ENCODE data around the gene ARMC3. TPM values are rescaled to one million over a fixed set of nuclear protein-coding genes. Genes with fewer than 3 reads are reported as not detected.
A peak's percentile ranks its signal among the peaks of the same experiment; 100 is the strongest.
"Not testable (repeated sequence)": the region's sequence is repeated elsewhere in the genome, so short reads cannot be mapped to it uniquely, and the experiment has no call there.

Gene ARMC3
- total and polyA plus RNA-seq, 4 donors = 0.13 TPM; not detected in 3

GRCh38 chr10:22913474-22914092 lies 14.3 kb upstream of the ARMC3 start:
- Histone ChIP-seq H3K27me3 (ENCODE audit: control insufficient read depth in 1 of 2, insufficient read depth in 2 of 2, low read length in 1 of 2) (no peaks in the 10 kb centered on the region), H3K4me1 (ENCODE audit: control insufficient read depth in 1 of 2, insufficient read depth in 2 of 2, low read length in 2 of 2) (no peaks in the 10 kb centered on the region), H3K4me3 (ENCODE audit: low read length in 2 of 2) (no peak overlapping the region), H3K27ac (ENCODE audit: low read depth in 1 of 2, low read length in 2 of 2) (no peak overlapping the region), H3K36me3 (ENCODE audit: control insufficient read depth in 1 of 2, insufficient read depth in 2 of 2, low read length in 1 of 2) (no peaks in the 10 kb centered on the region), H3K9me3 (ENCODE audit: control insufficient read depth, low read length) (no peaks in the 10 kb centered on the region)
- intact Hi-C loops (cut with DNase I) = no loop called here
- ATAC-seq (ENCODE audit: low FRiP score) (no peak), DNase-seq (no peak)
- WGBS, 2 donors = 86 to 88% methylated on average over 6 of the region's 6 CpGs

DNA sequence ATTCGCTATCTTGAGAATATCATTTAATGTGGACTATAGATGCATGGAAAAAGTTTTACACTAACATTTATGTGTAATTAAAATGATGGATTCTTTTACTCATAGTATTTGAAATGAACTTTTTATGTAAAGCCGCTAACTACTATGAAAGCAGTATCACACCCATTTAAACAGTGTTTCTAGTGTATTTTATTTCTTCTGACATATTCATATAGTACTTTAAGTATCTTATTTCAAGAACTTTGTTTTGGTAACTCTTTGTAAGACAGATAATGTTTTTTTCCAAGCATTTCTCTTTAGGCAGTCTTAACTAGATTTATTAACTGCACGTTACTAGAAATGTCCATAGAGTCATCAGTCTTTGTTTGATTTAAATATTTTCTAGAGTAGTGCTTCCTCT lies 12.5 kb upstream of the ARMC3 start:
- Histone ChIP-seq H3K27me3 (ENCODE audit: control insufficient read depth in 1 of 2, insufficient read depth in 2 of 2, low read length in 1 of 2) (no peaks in the 10 kb centered on the region), H3K36me3 (ENCODE audit: control insufficient read depth in 1 of 2, insufficient read depth in 2 of 2, low read length in 1 of 2) (no peaks in the 10 kb centered on the region)
- intact Hi-C loops (cut with DNase I) = no loop called here

DNA sequence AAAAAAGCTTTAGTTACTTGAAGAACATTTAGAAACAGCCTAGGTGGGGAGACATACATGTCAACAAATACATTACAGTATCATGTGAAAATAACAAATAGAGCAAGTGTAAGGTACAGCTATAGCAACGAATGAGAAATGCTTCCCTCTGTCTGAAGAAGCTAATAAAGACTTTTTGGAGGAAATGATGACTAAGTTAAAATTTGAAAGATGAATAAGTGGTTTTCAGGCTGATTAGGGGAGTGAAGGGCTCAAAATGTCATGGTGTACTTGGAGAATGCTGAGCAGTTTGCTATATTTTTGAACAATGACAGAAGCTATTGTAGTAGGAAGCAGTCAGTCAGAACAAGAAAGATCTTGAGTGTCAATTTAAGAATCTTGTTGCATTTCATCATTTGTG lies 2.8 kb upstream of the ARMC3 start:
- intact Hi-C loops (cut with DNase I) = no loop called here

More for the DNA sequence above, 12.5 kb upstream of the ARMC3 start:
- Histone ChIP-seq H3K27ac (ENCODE audit: low read depth in 1 of 2, low read length in 2 of 2) (no peak overlapping the region), H3K4me3 (ENCODE audit: low read length in 2 of 2) (no peak overlapping the region), H3K9me3 (ENCODE audit: control insufficient read depth, low read length) (no peaks in the 10 kb centered on the region), H3K4me1 (ENCODE audit: control insufficient read depth in 1 of 2, insufficient read depth in 2 of 2, low read length in 2 of 2) (no peaks in the 10 kb centered on the region)
- 75 to 77% methylated on average over 3 of the region's 3 CpGs for WGBS, 2 donors
- ATAC-seq (ENCODE audit: low FRiP score) = no peak
- DNase-seq = no peak

GRCh38 chr10:22927166-22927565 lies 687 bp upstream of the ARMC3 start:
- H3K27me3 ChIP-seq (ENCODE audit: control insufficient read depth in 1 of 2, insufficient read depth in 2 of 2, low read length in 1 of 2) = no peaks in the 10 kb centered on the region
- H3K27ac ChIP-seq (ENCODE audit: low read depth in 1 of 2, low read length in 2 of 2) = no peak overlapping the region
- H3K4me1 ChIP-seq (ENCODE audit: control insufficient read depth in 1 of 2, insufficient read depth in 2 of 2, low read length in 2 of 2) = no peaks in the 10 kb centered on the region
- H3K36me3 ChIP-seq (ENCODE audit: control insufficient read depth in 1 of 2, insufficient read depth in 2 of 2, low read length in 1 of 2) = no peaks in the 10 kb centered on the region
- H3K4me3 ChIP-seq (ENCODE audit: low read length in 2 of 2) = no peak overlapping the region
- intact Hi-C loops (cut with DNase I) = no loop called here
- DNase-seq = no peak
- WGBS, 2 donors = 84 to 85% methylated on average over 9 of the region's 9 CpGs
- H3K9me3 ChIP-seq (ENCODE audit: control insufficient read depth, low read length) = no peaks in the 10 kb centered on the region
- ATAC-seq (ENCODE audit: low FRiP score) = no peak

More for the DNA sequence above, 2.8 kb upstream of the ARMC3 start:
- H3K27me3 ChIP-seq (ENCODE audit: control insufficient read depth in 1 of 2, insufficient read depth in 2 of 2, low read length in 1 of 2) = no peaks in the 10 kb centered on the region
- no peaks in the 10 kb centered on the region for H3K36me3 ChIP-seq (ENCODE audit: control insufficient read depth in 1 of 2, insufficient read depth in 2 of 2, low read length in 1 of 2)
- ATAC-seq (ENCODE audit: low FRiP score) (no peak), DNase-seq (no peak)
- no peaks in the 10 kb centered on the region for H3K9me3 ChIP-seq (ENCODE audit: control insufficient read depth, low read length)
- no peak overlapping the region for H3K4me3 ChIP-seq (ENCODE audit: low read length in 2 of 2)
- 65 to 71% methylated on average over 1 of the region's 1 CpG for WGBS, 2 donors
- H3K4me1 ChIP-seq (ENCODE audit: control insufficient read depth in 1 of 2, insufficient read depth in 2 of 2, low read length in 2 of 2) = no peaks in the 10 kb centered on the region
- H3K27ac ChIP-seq (ENCODE audit: low read depth in 1 of 2, low read length in 2 of 2) = no peak overlapping the region

GRCh38 chr10:22929053-22929452 lies 1.2 kb downstream of the ARMC3 start:
- H3K27me3 ChIP-seq (ENCODE audit: control insufficient read depth in 1 of 2, insufficient read depth in 2 of 2, low read length in 1 of 2); H3K27ac ChIP-seq (ENCODE audit: low read depth in 1 of 2, low read length in 2 of 2); H3K36me3 ChIP-seq (ENCODE audit: control insufficient read depth in 1 of 2, insufficient read depth in 2 of 2, low read length in 1 of 2); H3K4me3 ChIP-seq (ENCODE audit: low read length in 2 of 2); DNase-seq; H3K9me3 ChIP-seq (ENCODE audit: control insufficient read depth, low read length); H3K4me1 ChIP-seq (ENCODE audit: control insufficient read depth in 1 of 2, insufficient read depth in 2 of 2, low read length in 2 of 2); intact Hi-C loops (cut with DNase I); ATAC-seq (ENCODE audit: low FRiP score): not testable (repeated sequence)
- WGBS, 2 donors = 96 to 97% methylated on average over 4 of the region's 4 CpGs

DNA sequence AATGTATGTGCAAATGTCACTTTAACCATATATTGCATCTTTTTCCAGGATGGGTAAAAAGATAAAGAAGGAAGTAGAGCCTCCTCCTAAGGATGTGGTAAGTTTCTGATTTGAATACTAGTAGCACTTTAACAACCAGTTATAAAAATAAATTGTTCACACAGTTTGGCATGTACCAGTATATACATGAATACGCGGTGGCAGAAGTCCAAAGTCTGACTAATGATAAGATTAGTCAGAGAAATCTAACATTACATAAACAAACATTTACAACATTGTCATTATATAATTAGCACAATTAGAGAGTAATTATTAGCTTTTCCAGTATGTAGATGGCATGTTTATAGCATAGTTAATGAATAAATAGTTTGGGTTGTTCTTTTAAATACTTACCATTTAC lies 4.1 kb downstream of the ARMC3 start:
- no peaks in the 10 kb centered on the region for H3K9me3 ChIP-seq (ENCODE audit: control insufficient read depth, low read length)
- 21 to 22% methylated on average over 2 of the region's 2 CpGs for WGBS, 2 donors
- H3K27me3 ChIP-seq (ENCODE audit: control insufficient read depth in 1 of 2, insufficient read depth in 2 of 2, low read length in 1 of 2) = no peaks in the 10 kb centered on the region
- no peak for DNase-seq
- no peak overlapping the region for H3K27ac ChIP-seq (ENCODE audit: low read depth in 1 of 2, low read length in 2 of 2)
- H3K4me3 ChIP-seq (ENCODE audit: low read length in 2 of 2) = no peak overlapping the region
- H3K4me1 ChIP-seq (ENCODE audit: control insufficient read depth in 1 of 2, insufficient read depth in 2 of 2, low read length in 2 of 2) = peaks cover 0 to 2% of the 10 kb centered on the region in 2 donors
- H3K36me3 ChIP-seq (ENCODE audit: control insufficient read depth in 1 of 2, insufficient read depth in 2 of 2, low read length in 1 of 2) = no peaks in the 10 kb centered on the region
- intact Hi-C loops (cut with DNase I) = no loop called here
- ATAC-seq (ENCODE audit: low FRiP score) = no peak

GRCh38 chr10:22932626-22933370 lies 4.9 kb downstream of the ARMC3 start:
- Histone ChIP-seq H3K9me3 (ENCODE audit: control insufficient read depth, low read length) (no peaks in the 10 kb centered on the region), H3K27me3 (ENCODE audit: control insufficient read depth in 1 of 2, insufficient read depth in 2 of 2, low read length in 1 of 2) (no peaks in the 10 kb centered on the region), H3K27ac (ENCODE audit: low read depth in 1 of 2, low read length in 2 of 2) (peak overlapping the region in 1 of 2 donors; percentile 36), H3K4me1 (ENCODE audit: control insufficient read depth in 1 of 2, insufficient read depth in 2 of 2, low read length in 2 of 2) (peaks cover 0 to 2% of the 10 kb centered on the region in 2 donors), H3K36me3 (ENCODE audit: control insufficient read depth in 1 of 2, insufficient read depth in 2 of 2, low read length in 1 of 2) (no peaks in the 10 kb centered on the region), H3K4me3 (ENCODE audit: low read length in 2 of 2) (no peak overlapping the region)
- DNase-seq (peak in 1 of 2 donors; percentile 53), ATAC-seq (ENCODE audit: low FRiP score) (peak; percentile 71)
- intact Hi-C loops (cut with DNase I) = no loop called here
- 15 to 22% methylated on average over 5 of the region's 5 CpGs for WGBS, 2 donors

GRCh38 chr10:22934726-22935125 lies 6.9 kb downstream of the ARMC3 start:
- Histone ChIP-seq H3K4me1 (ENCODE audit: control insufficient read depth in 1 of 2, insufficient read depth in 2 of 2, low read length in 2 of 2) (peaks cover 0 to 2% of the 10 kb centered on the region in 2 donors), H3K9me3 (ENCODE audit: control insufficient read depth, low read length) (no peaks in the 10 kb centered on the region), H3K4me3 (ENCODE audit: low read length in 2 of 2) (no peak overlapping the region), H3K36me3 (ENCODE audit: control insufficient read depth in 1 of 2, insufficient read depth in 2 of 2, low read length in 1 of 2) (no peaks in the 10 kb centered on the region), H3K27me3 (ENCODE audit: control insufficient read depth in 1 of 2, insufficient read depth in 2 of 2, low read length in 1 of 2) (no peaks in the 10 kb centered on the region), H3K27ac (ENCODE audit: low read depth in 1 of 2, low read length in 2 of 2) (no peak overlapping the region)
- intact Hi-C loops (cut with DNase I) = no loop called here
- no peak for DNase-seq
- ATAC-seq (ENCODE audit: low FRiP score) = no peak
- 73 to 84% methylated on average over 3 of the region's 3 CpGs for WGBS, 2 donors

DNA sequence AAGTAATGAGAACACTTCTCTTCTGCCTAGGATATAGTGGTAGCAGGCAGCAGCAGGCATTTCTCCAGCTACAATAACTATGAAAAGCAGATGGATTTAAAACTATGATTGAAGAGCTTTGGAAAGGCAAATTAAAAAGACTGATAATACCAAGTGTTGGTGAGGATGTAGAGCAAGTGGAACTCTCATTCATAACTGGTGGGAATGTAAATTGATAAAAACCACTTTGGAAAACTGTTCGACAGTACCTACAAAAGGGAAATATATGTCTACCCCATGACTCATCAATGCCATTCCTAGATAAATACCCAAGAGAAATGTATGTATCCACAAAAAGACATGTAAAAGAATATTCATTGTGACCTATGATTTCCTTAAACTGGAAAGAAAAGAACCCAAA lies 14.6 kb downstream of the ARMC3 start:
- no peaks in the 10 kb centered on the region for H3K36me3 ChIP-seq (ENCODE audit: control insufficient read depth in 1 of 2, insufficient read depth in 2 of 2, low read length in 1 of 2)
- ATAC-seq (ENCODE audit: low FRiP score) (no peak), DNase-seq (no peak)
- peaks cover 1% of the 10 kb centered on the region for H3K9me3 ChIP-seq (ENCODE audit: control insufficient read depth, low read length)
- no peaks in the 10 kb centered on the region for H3K27me3 ChIP-seq (ENCODE audit: control insufficient read depth in 1 of 2, insufficient read depth in 2 of 2, low read length in 1 of 2)
- intact Hi-C loops (cut with DNase I) = no loop called here
- no peak overlapping the region for H3K27ac ChIP-seq (ENCODE audit: low read depth in 1 of 2, low read length in 2 of 2)
- no peaks in the 10 kb centered on the region for H3K4me1 ChIP-seq (ENCODE audit: control insufficient read depth in 1 of 2, insufficient read depth in 2 of 2, low read length in 2 of 2)
- 75 to 83% methylated on average over 1 of the region's 1 CpG for WGBS, 2 donors
- no peak overlapping the region for H3K4me3 ChIP-seq (ENCODE audit: low read length in 2 of 2)
